Activated naive CD4-positive, alpha-beta T cell treated with anti-CD3 and anti-CD28 coated beads, Interleukin-2, amount 50 U/mL, for 16 hours (primary cell): ENCODE measurements around the gene NDUFAF2.
"Not testable (repeated sequence)": the region's sequence is repeated elsewhere in the genome, so short reads cannot be mapped to it uniquely, and the experiment has no call there.

ENCODE experiments used
- DNase-seq: peaks from one replicate; pipeline ENCODE4 v3.0.0-alpha.2; 2020

The NDUFAF2 gene

DNA sequence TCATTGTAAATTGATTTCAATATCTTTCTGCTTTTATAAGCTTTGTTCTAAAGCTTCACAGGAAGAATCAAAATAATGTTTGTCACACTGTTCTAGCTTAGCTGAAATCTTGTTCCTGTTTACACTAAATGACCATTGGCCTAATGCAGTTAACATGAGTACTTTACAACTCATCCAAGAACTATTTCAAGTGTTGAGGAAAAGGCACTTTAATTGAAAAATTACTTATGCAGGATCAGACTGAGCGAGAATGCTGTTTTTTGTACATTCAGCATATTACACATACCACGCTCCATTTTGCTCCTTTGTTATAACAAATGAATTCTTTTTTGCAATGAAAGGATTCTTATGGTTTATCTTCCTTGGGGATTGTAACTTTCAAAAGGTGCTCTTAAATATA is 239.7 kb downstream of the NDUFAF2 start:
- no peak for DNase-seq

DNA sequence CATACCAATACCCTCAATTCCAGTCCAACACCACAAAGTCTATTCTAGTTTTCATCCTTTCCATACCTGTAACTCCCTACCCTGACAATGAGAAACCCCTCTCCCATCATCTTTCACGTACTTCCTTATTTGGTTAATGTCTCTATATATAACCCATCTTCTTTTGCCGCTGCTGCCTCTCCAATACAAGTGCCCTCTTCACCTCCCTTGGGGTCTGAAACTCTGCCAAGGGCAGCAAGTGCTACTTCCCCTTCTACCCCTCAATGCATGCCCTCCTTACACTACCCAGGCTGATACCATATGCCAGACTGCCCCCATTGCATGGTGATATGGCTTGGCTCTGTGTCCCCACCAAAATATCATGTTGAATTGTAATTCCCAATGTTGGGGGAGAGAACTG is 241.6 kb downstream of the NDUFAF2 start:
- no peak for DNase-seq

DNA sequence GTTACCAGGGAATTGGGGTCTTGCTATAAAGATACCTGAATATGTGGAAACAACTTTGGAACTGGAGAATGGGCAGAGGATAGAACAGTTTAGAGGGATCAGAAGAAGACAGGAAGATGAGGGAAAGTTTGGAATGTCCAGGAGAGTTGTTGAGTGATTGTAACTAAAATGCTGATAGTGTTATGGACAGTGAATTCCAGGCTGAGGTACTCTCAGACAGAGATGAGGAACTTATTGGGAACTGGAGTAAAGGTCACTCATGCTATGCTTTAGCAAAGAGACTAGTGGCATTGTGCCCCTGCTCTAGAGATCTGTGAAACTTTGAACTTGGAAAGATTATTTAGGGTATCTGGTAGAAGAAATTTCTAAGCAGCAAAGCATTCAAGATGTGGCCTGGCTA is 242.3 kb downstream of the NDUFAF2 start:
- DNase-seq, result not testable (repeated sequence)

DNA sequence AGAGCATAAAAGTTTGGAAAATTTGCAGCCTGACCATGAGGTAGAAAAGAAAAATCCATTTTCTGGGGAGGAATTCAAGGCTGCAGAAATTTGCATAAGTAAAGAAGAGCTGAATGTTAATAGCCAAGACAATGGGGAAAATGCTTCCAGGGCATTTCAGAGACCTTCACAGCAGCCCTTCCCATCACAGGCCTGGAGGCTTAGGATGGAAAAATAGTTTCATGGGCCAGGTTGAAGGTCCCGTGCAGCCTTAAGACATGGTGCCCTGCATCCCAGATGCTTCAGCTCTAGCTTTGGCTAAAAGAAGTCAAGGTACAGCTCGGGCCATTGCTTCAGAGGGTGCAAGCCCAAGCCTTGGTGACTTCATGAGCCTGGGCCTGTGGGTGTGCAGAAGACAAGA is 242.8 kb downstream of the NDUFAF2 start:
- DNase-seq, result not testable (repeated sequence)

DNA sequence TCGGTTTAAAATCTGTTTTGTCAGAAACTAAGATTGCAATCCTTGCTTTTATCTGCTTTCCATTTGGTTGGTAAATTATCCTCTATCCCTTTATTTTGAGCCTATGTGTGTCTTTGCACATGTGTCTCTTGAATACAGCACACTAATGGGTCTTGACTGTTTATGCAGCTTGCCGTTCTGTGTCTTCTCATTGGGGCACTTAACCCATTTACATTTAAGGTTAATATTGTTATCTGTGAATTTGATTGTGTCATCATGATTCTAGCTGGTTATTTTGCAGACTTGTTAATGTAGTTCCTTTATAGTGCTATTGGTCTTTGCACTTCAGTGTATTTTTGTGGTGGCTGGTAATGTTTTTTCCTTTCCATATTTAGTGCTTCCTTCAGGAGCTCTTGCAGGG is 253.6 kb downstream of the NDUFAF2 start:
- DNase-seq, result no peak

DNA sequence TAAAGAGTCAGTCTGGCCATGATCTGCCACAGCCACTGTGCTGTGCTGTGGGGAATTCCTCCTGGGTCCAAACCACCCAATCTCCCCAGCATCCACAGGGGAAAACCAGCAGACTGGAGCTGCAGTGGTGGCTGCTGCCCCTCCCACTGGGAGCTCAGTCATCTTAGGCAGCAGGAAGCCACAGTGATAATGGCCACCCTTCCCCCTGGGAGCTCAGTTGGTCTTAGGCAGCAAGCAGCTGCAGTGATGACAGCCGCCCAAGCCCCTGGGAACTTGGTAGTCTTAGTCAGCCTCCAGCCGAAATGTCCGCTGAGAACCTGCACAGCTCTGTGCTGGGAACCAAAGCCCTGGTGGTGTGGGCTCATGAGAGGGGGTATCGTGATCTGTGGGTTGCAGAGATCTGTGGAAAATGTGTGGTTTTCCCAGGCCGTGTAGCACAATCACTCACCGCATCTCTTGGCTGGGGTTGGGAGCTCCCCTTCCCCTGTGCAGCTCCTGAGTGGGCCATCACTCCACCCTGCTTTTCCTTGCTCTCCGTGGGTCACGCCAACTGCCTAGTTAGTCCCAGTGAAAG is 255.7 kb downstream of the NDUFAF2 start:
- no peak for DNase-seq

DNA sequence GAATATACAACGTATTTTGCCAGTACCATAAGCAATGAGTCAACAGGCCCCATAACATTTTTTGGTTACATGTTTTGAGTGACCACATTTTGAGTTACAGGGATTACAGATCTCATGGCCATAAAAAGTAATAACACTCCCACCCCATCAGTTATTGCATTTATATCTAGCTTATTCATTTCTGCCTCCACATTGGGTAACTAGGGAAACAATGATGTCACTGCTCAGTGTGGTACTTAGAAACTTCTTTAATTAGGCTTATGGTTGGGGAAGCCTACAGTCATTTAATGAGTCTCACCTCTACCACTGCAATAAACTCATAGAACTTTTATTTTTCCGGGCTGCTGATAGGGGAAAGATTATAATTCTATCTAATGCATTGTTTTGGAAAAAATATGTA is 257.2 kb downstream of the NDUFAF2 start:
- DNase-seq, result no peak
